LNCaP clone FGC (cell line): ENCODE results near the gene RNF144A.
"Not testable (repeated sequence)": the region's sequence is repeated elsewhere in the genome, so short reads cannot be mapped to it uniquely, and the experiment has no call there.

Source experiments
- DNase-seq: peaks from one replicate; pipeline ENCODE4 v3.0.0-alpha.2; 2011; ENCODE audit warnings: low read depth
- H3K4me3 ChIP-seq: 2 replicates; pipeline ENCODE4 v1.5.1; 2011; ENCODE audit warnings: mild to moderate bottlenecking, low read depth, low read length, control low read depth
- CTCF ChIP-seq: IDR thresholded peaks from 2 replicates; pipeline ENCODE4 v1.5.1; 2012; ENCODE audit warnings: mild to moderate bottlenecking; ENCODE audit not compliant: control insufficient read depth, insufficient read depth; ENCODE audit errors: extremely low read depth

Gene RNF144A

GRCh38 chr2:6933911-6934310 lies 16.7 kb downstream of the RNF144A start:
- no peak for DNase-seq
- no peak overlapping the region for H3K4me3 ChIP-seq
- no peak for TF ChIP-seq CTCF

- no peak for DNase-seq
- TF ChIP-seq CTCF: no peak
- H3K4me3 ChIP-seq: no peak overlapping the region
These were observed 17.1 kb downstream of the RNF144A start for GRCh38 chr2:6934345-6934744.

DNA sequence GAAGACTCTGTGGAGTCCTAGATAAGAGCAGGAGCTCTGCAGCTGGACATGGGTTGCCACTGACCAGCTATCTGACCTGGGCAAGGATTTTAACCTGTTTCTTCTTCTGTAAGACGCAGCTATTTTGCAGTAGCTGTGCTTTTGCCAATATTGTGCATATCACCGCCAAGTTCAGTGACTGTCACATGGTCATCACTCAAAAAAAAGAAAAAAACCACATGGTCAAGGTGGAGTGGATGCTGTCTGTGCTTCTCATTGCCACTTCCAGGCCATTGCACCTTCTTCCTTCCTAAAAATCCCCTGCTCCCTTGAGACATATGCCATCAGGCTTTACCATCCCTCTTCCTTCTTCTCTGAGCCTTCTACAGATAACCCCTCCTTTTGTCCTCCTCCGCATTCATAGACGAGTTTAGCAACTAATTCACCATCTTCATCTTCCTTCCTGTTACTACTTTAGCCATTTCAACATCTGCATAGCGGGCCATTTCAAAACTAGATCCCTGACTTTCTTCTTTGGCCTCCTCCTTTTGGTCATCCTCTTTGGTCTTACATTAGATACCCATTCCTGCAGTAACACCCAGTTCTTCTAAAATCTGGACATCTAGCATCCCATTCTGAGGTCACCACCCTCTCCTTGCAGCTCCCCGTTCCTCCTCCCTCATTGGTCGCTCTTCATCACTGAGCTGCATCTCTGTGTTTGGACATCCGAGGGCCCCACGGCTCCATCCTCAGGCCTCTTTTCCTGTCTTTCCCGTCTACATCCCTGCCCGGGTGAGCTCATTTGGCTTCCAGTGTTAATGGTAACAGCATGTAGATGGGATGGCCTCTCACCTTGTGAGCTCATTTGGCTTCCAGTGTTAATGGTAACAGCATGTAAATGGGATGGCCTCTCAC lies 17.8 kb downstream of the RNF144A start:
- no peak for TF ChIP-seq CTCF
- DNase-seq: no peak
- H3K4me3 ChIP-seq: no peak overlapping the region

DNA sequence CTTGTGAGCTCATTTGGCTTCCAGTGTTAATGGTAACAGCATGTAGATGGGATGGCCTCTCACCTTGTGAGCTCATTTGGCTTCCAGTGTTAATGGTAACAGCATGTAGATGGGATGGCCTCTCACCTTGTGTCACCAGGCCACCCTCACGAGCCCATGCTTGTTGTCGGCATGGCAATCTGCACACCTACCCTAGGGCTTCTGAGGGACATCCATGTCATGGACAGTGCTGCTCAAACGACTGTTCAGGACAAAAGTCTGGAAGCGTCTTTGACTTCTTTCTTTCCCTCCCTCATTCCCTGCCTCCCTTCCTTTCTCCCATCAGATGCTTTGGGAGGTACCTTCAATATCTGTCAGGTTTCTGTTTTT lies 18.4 kb downstream of the RNF144A start:
- DNase-seq, H3K4me3 ChIP-seq: not testable (repeated sequence)

DNA sequence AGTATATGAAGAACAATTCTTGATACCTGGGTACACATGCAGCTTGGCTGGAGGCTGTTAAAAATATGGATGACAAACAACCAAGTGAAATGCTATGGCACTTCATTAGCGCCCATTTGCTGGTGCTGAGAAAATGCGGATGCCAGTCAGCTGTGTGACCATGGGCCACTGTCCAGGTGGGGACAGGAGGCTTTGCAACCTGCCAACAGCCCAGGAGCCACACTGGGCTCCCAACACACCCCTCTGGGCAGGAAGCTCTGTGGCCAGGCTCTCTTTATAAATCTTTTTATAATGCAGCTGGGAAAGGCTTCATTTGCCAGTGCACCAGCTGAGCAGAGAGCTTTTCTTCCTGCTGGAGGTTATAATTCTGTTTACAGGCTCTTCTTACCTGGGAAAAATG lies 19.9 kb downstream of the RNF144A start:
- H3K4me3 ChIP-seq: no peak overlapping the region
- no peak for TF ChIP-seq CTCF
- no peak for DNase-seq

DNA sequence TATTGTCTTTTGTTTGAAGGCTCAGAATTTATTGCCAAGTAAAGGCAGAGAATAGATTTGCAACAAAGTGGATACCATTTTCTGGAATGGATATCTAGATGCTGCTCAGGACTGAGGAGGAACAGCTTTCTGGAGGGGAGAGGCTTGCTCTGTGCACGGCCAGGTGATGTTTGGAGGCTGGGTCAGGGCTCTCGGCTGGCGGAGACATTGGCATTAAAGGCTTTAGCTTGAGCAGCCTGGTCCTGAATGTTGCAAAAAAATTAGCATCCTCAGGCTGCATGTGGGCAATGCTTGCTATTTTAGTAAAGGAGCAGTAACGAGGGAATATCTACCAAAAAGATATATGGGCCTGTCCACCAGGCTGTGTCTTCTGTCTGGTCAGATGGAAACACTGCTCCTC lies 20.4 kb downstream of the RNF144A start:
- no peak for TF ChIP-seq CTCF
- DNase-seq: no peak
- no peak overlapping the region for H3K4me3 ChIP-seq

DNA sequence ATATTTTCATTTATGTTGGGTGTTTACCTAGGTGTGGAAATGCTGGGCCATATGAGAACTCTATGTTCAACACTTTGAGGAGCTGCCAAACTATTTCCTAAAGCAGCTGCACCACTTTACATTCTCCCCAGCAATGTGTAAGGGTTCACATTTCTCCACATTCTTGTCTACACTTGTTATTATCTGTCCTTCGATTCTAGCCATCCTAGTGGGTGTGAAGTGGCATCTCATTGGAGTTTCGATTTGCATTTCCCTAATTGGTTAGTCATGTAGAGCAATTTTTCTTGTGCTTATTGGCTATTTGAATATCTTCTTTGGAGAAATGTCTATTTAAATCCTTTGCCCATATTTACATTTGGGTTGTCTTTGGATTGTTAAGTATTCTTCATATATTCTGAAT lies 21.9 kb downstream of the RNF144A start:
- no peak overlapping the region for H3K4me3 ChIP-seq
- no peak for DNase-seq
- no peak for TF ChIP-seq CTCF
